Activated naive CD4-positive, alpha-beta T cell treated with anti-CD3 and anti-CD28 coated beads, Interleukin-2, amount 10 ng/mL, durations not matched to agents 7 days and 5 days (primary cell): Measurements from ENCODE around the gene MAPK8IP3.

ENCODE experiments used
- CTCF ChIA-PET: fragments of 350-600 bp; sonication (Branson Sonifier 250); formaldehyde crosslinking; loops from one replicate; lab custom pipeline; 2021; ENCODE audit warnings: antibody characterized with exemption; lab: Charles Lee
- DNase-seq: peaks from one replicate; pipeline ENCODE4 v3.0.0-alpha.2; 2020
- H3K27ac Mint-ChIP-seq: one replicate; pipeline ENCODE4 v1.8.0; 2021; ENCODE audit warnings: mild to moderate bottlenecking, moderate library complexity, mixed read lengths
- H3K27me3 Mint-ChIP-seq: one replicate; pipeline ENCODE4 v1.8.0; 2021; ENCODE audit warnings: mild to moderate bottlenecking, mixed read lengths
- H3K36me3 Mint-ChIP-seq: one replicate; pipeline ENCODE4 v1.8.0; 2021; ENCODE audit warnings: mixed read lengths
- H3K4me1 Mint-ChIP-seq: one replicate; pipeline ENCODE4 v1.8.0; 2021; ENCODE audit warnings: mixed read lengths
- H3K4me3 Mint-ChIP-seq: one replicate; pipeline ENCODE4 v1.8.0; 2021; ENCODE audit warnings: mild to moderate bottlenecking, moderate library complexity, mixed read lengths
- H3K9me3 Mint-ChIP-seq: one replicate; pipeline ENCODE4 v1.8.0; 2021; ENCODE audit warnings: mixed read lengths

The MAPK8IP3 gene

GRCh38 chr16:1819611-1820010, 113.6 kb downstream of the MAPK8IP3 start:
- CTCF ChIA-PET: no interaction called here
- Mint-ChIP-seq H3K4me1 (peaks cover 5% of the 10 kb centered on the region), H3K9me3 (no peaks in the 10 kb centered on the region), H3K27me3 (no peaks in the 10 kb centered on the region), H3K36me3 (peaks cover 9% of the 10 kb centered on the region), H3K27ac (peak overlapping the region; percentile 35), H3K4me3 (no peak overlapping the region)
- DNase-seq: no peak
